K562 (cell line): ENCODE data around the gene KHDC3L. TPM values are rescaled to one million over a fixed set of nuclear protein-coding genes. Genes with fewer than 3 reads are reported as not detected.

ENCODE experiments used
- ATAC-seq: fragments of 200-7000 bp; cut with Tn5 transposase; 3 replicates; pipeline ENCODE4 v1.9.1; 2020; ENCODE audit warnings: moderate library complexity
- BruUV-seq: library from RNA; stranded (reverse); fragments of 400-500 nt; replicated peaks from 2 replicates; lab custom pipeline; 2021; lab: Mats Ljungman, UMichigan
- CTCF ChIA-PET: fragments of 300-600 bp; formaldehyde crosslinking; extraction: SDS; loops from one replicate; lab custom pipeline; 2021; ENCODE audit warnings: low intra/inter-chr PET ratio; lab: Yijun Ruan, JAX
- POLR2A ChIA-PET: fragments of 300-600, 350-650 bp; sonication (Branson Sonifier 250); formaldehyde crosslinking; extraction: SDS; loops from one replicate; lab custom pipeline; 2021; ENCODE audit warnings: antibody characterized with exemption, inconsistent platforms; lab: Yijun Ruan, JAX
- DNase-seq, 4 experiments: peaks; one replicate each; pipeline versions ENCODE4 v3.0.0 to v3.0.0-alpha.2; 2011 to 2018; ENCODE audit warnings: low spot score in 3 of 4, mixed read lengths in 3 of 4; ENCODE audit errors: extremely low read depth in 1 of 4
- FAIRE-seq: peaks from 2 replicates; lab custom pipeline; 2011; peaks lifted over from hg19 to GRCh38; lab: Jason Lieb, UNC
- H2AFZ ChIP-seq: 2 replicates; pipeline ENCODE4 v1.6.0; 2011; ENCODE audit warnings: low read depth, low read length, control low read depth, inconsistent platforms
- H3K27ac ChIP-seq: fragments of 200-600 bp; 3 replicates; pipeline ENCODE4 v1.8.0; 2011; ENCODE audit warnings: low read depth, mild to moderate bottlenecking, control low read depth, inconsistent platforms, low read length, moderate library complexity, mixed read lengths; ENCODE audit errors: extremely low read depth
- H3K27me3 ChIP-seq, 2 experiments: fragments of 300-600 bp in 1 of 2; 2 replicates in 1 of 2; 3 replicates in 1 of 2; pipeline versions ENCODE4 v1.6.0 to v1.8.0; 2011; ENCODE audit warnings: inconsistent platforms in 2 of 2, low read length in 2 of 2, mild to moderate bottlenecking in 1 of 2, mixed read lengths in 1 of 2, moderate library complexity in 1 of 2; ENCODE audit not compliant: control insufficient read depth in 2 of 2, insufficient read depth in 2 of 2
- H3K36me3 ChIP-seq: fragments of 300-600 bp; 3 replicates; pipeline ENCODE4 v1.8.0; 2011; ENCODE audit warnings: mild to moderate bottlenecking, low read length, inconsistent platforms; ENCODE audit not compliant: control insufficient read depth, insufficient read depth
- H3K4me1 ChIP-seq, 2 experiments: fragments of 200-600 bp in 1 of 2; replicated peaks in 1 of 2; 2 replicates in 1 of 2; 3 replicates in 1 of 2; pipeline versions ENCODE4 v1.5.1 to v1.8.0; 2011; ENCODE audit warnings: inconsistent platforms in 2 of 2, low read length in 2 of 2, mild to moderate bottlenecking in 1 of 2, mixed read lengths in 1 of 2, moderate library complexity in 1 of 2; ENCODE audit not compliant: control insufficient read depth in 2 of 2, insufficient read depth in 2 of 2
- H3K4me2 ChIP-seq: 2 replicates; pipeline ENCODE4 v1.6.1; 2011; ENCODE audit warnings: low read length, control low read depth, inconsistent platforms, mixed read lengths; ENCODE audit not compliant: insufficient read depth
- H3K4me3 ChIP-seq: fragments of 200-600 bp; sonication (generic), shearing (Covaris generic); 2 replicates; pipeline ENCODE4 v1.5.1; 2016; ENCODE audit warnings: control low read depth, inconsistent platforms
- H3K79me2 ChIP-seq: fragments of 200-600 bp; 3 replicates; pipeline ENCODE4 v1.8.0; 2011; ENCODE audit warnings: low read length, inconsistent platforms; ENCODE audit not compliant: control insufficient read depth, insufficient read depth
- H3K9ac ChIP-seq, 2 experiments: 2 replicates each; pipeline versions ENCODE4 v1.6.0 to v1.6.1; 2011; ENCODE audit warnings: low read depth in 2 of 2, low read length in 2 of 2, control low read depth in 1 of 2, inconsistent platforms in 1 of 2, mild to moderate bottlenecking in 1 of 2, mixed read lengths in 1 of 2; ENCODE audit not compliant: insufficient read depth in 1 of 2
- H3K9me1 ChIP-seq: one replicate; pipeline ENCODE4 v1.6.0; 2011; ENCODE audit warnings: inconsistent platforms, mild to moderate bottlenecking, low read length, moderate library complexity; ENCODE audit not compliant: control insufficient read depth, insufficient read depth
- H3K9me3 ChIP-seq: replicated peaks from 2 replicates; pipeline ENCODE4 v1.5.1; 2011; ENCODE audit warnings: low read depth, low read length, inconsistent platforms; ENCODE audit not compliant: control insufficient read depth, insufficient read depth
- H4K20me1 ChIP-seq: replicated peaks from 2 replicates; pipeline ENCODE4 v1.6.1; 2011; ENCODE audit warnings: low read length, inconsistent platforms, mixed read lengths; ENCODE audit not compliant: control insufficient read depth, insufficient read depth
- BCOR ChIP-seq: fragments of 450-650 bp; IDR thresholded peaks from 2 replicates; pipeline ENCODE4 v1.6.1; 2016
- CEBPG ChIP-seq, 3 experiments: fragments of 200-800 bp in 1 of 3; sonication (Bioruptor generic) in 1 of 3; sonication (generic) in 1 of 3; formaldehyde crosslinking in 1 of 3; IDR thresholded peaks in 2 of 3; conservative IDR thresholded peaks in 1 of 3; 2 replicates each; pipeline versions ENCODE4 v1.6.1 to v1.8.0; 2016 to 2022; ENCODE audit warnings: missing compliant biosample characterization in 2 of 3, missing genetic modification characterization in 2 of 3, mild to moderate bottlenecking in 1 of 3, missing genetic modification reagents in 1 of 3
- COPS2 ChIP-seq: fragments of 450-650 bp; conservative IDR thresholded peaks from 2 replicates; pipeline ENCODE4 v1.6.1; 2016; ENCODE audit warnings: mild to moderate bottlenecking, moderate library complexity
- CXXC5 ChIP-seq: fragments of 250-450 bp; sonication (Bioruptor Pico); IDR thresholded peaks from 2 replicates; pipeline ENCODE4 v1.8.0; 2022; ENCODE audit warnings: inconsistent platforms, mild to moderate bottlenecking, moderate library complexity
- ETS1 ChIP-seq: conservative IDR thresholded peaks from 2 replicates; pipeline ENCODE4 v1.6.1; 2011; ENCODE audit warnings: low read depth, mild to moderate bottlenecking, low read length; ENCODE audit not compliant: control insufficient read depth
- JUN ChIP-seq, 2 experiments: sonication (generic) in 1 of 2; formaldehyde crosslinking in 1 of 2; IDR thresholded peaks; 2 replicates each; pipeline versions ENCODE4 v1.6.1 to v1.8.0; 2012 to 2022; ENCODE audit warnings: borderline replicate concordance in 2 of 2, mild to moderate bottlenecking in 2 of 2, improper control_type of control experiment in 1 of 2, low read depth in 1 of 2, low read length in 1 of 2, missing genetic modification reagents in 1 of 2
- MEIS2 ChIP-seq: fragments of 450-650 bp; IDR thresholded peaks from 2 replicates; pipeline ENCODE4 v1.6.1; 2014; ENCODE audit warnings: mild to moderate bottlenecking; ENCODE audit not compliant: partially characterized antibody
- RFX5 ChIP-seq: IDR thresholded peaks from 2 replicates; pipeline ENCODE4 v1.6.1; 2011; ENCODE audit warnings: low read depth, mild to moderate bottlenecking, improper control_type of control experiment, low read length
- SMC3 ChIP-seq: conservative IDR thresholded peaks from 2 replicates; pipeline ENCODE4 v1.6.1; 2011; ENCODE audit warnings: low read depth, low read length, improper control_type of control experiment; ENCODE audit not compliant: insufficient read depth
- TRIM28 ChIP-seq: fragments of 450-650 bp; IDR thresholded peaks from 2 replicates; pipeline ENCODE4 v1.6.1; 2017
- ZFP1 ChIP-seq: fragments of 450-650 bp; formaldehyde crosslinking; IDR thresholded peaks from 2 replicates; pipeline ENCODE4 v1.4.0; 2020; ENCODE audit warnings: mild to moderate bottlenecking, mixed read lengths
- WGBS: fragments of 100-300 bp; shearing (Covaris generic); methylation state at CpG from one replicate; pipeline ENCODE4 v1.1.6; 2016; ENCODE audit warnings: low coverage, mixed read lengths; ENCODE audit not compliant: insufficient coverage; ENCODE audit errors: missing lambda C conversion rate; 5-methylcytosine and 5-hydroxymethylcytosine counted together
- in situ Hi-C: fragments of 300-500 bp; cut with MboI; formaldehyde crosslinking; loops from 4 replicates; pipeline ENCODE4 v1.15.0; 2018; ENCODE audit warnings: inconsistent platforms, mixed read lengths
- intact Hi-C: fragments of 100-400 bp; cut with micrococcal nuclease; formaldehyde crosslinking; loops from 2 replicates; pipeline ENCODE4 v1.14.2; 2022
- polyA plus RNA-seq, 8 experiments: library from polyadenylated mRNA; depleted of rRNA in 4 of 8; stranded (reverse) in 5 of 8; unstranded in 3 of 8; fragments of >200 nt; fragmentation: Nextera tagmentation in 2 of 8; fragmentation: Illumina TruSeq in 1 of 8; extraction: Ambion mirVana in 2 of 8; extraction: Trizol in 1 of 8; gene quantifications; 2 replicates each; pipeline versions ENCODE4 v1.2.1 to v1.2.3, GENCODE V29; 2011 to 2014; ENCODE audit warnings: inconsistent platforms in 1 of 8, missing spikeins in 1 of 8
- total RNA-seq, 7 experiments: library from RNA; depleted of rRNA in 6 of 7; stranded (reverse); fragments of >200 nt in 6 of 7; fragmentation: Illumina TruSeq in 2 of 7; extraction: Trizol in 2 of 7; gene quantifications; 2 replicates each; pipeline versions ENCODE4 v1.2.1 to v1.2.3, GENCODE V29; 2011 to 2021; ENCODE audit warnings: low replicate concordance in 1 of 7
- TF ChIP-seq, protein P1 (sequence below), 2 experiments: IDR thresholded peaks in 1 of 2; conservative IDR thresholded peaks in 1 of 2; 2 replicates each; pipeline ENCODE4 v1.6.1; 2016; ENCODE audit warnings: low read depth in 2 of 2, mild to moderate bottlenecking in 1 of 2, missing compliant biosample characterization in 1 of 2, missing genetic modification characterization in 1 of 2, moderate library complexity in 1 of 2

The KHDC3L gene
- total and polyA plus RNA-seq, 9 of the 15 experiments (the other 6 are each of a cell fraction or from before 2014, with no cell fraction given), result not detected

- no peak for TF ChIP-seq ETS1
- no peak for TF ChIP-seq CXXC5 (CRISPR knock-in tag)
- TF ChIP-seq TRIM28, result no peak
- TF ChIP-seq JUN (IDR thresholded peaks at IDR 0.05; ENCODE audit: borderline replicate concordance, low read depth, low read length), result no peak
- TF ChIP-seq JUN (CRISPR knock-in tag; IDR thresholded peaks at IDR 0.05; ENCODE audit: borderline replicate concordance), result no peak
- no peak for TF ChIP-seq ZFP1 (CRISPR knock-in tag)
- no peak for TF ChIP-seq COPS2
- TF ChIP-seq BCOR, result no peak
- no peak for TF ChIP-seq RFX5
- no peak for TF ChIP-seq CEBPG (CRISPR knock-in tag; IDR thresholded peaks at IDR 0.05)
- no peak for TF ChIP-seq CEBPG (tag; conservative IDR thresholded peaks at IDR 0.05 in 1 of 2, IDR thresholded peaks at IDR 0.05 in 1 of 2)
Measured at GRCh38 chr6:73325656-73326055, 36.8 kb upstream of the KHDC3L start (continued).

DNA sequence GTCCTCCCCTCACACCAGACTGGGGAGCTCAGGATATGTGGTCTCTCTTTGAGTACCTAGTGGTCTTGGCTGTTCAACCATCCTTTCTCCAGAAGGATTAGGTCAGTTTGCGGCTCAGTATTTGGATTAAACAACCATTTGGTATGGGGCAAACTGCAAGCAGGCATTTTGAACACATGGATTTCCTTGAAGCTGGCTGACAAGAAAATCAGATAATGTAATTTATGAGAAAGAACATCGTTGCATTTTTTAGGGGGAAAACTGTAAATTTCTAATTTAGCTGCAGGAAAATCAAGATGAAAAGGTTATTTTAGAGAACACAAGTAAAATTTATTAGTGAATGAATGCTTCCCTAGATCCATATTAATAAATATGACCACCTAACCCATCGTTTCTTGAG lies 33.7 kb upstream of the KHDC3L start:
- BruUV-seq, result no TSS peak
- Histone ChIP-seq H3K9ac (no peak overlapping the region), H3K4me1 (no peaks in the 10 kb centered on the region; a peak in 1 of 5 replicates), H3K9me1 (no peaks in the 10 kb centered on the region), H3K36me3 (no peaks in the 10 kb centered on the region), H3K9me3 (no peaks in the 10 kb centered on the region), H3K27me3 (peaks cover 3 to 9% of the 10 kb centered on the region in 2 experiments; a peak in 4 of 5 replicates)
- ChIA-PET POLR2A (interaction anchor here (0.7 kb wide), 1 partner anchor 10 kb away, joined by 3 read pairs; no protein-coding TSS in a partner anchor), CTCF (interaction anchor here (1.2 kb wide), 1 partner anchor 43 kb away, joined by 4 read pairs; no protein-coding TSS in a partner anchor)
- 4% methylated on average over 3 of the region's 3 CpGs for WGBS
- intact Hi-C loops, result loop anchor here (5.0 to 10.0 kb wide), 3 partner anchors 59 to 714 kb away; no protein-coding TSS in a partner anchor
- DNase-seq, result no peak
- TF ChIP-seq, protein P1, sequence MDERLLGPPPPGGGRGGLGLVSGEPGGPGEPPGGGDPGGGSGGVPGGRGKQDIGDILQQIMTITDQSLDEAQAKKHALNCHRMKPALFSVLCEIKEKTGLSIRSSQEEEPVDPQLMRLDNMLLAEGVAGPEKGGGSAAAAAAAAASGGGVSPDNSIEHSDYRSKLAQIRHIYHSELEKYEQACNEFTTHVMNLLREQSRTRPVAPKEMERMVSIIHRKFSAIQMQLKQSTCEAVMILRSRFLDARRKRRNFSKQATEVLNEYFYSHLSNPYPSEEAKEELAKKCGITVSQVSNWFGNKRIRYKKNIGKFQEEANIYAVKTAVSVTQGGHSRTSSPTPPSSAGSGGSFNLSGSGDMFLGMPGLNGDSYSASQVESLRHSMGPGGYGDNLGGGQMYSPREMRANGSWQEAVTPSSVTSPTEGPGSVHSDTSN (CRISPR knock-in tag; IDR thresholded peaks at IDR 0.05; ENCODE audit: low read depth), result no peak
- TF ChIP-seq, protein P1 (tag; conservative IDR thresholded peaks at IDR 0.05; ENCODE audit: low read depth), result peak; percentile 65
- no peak for TF ChIP-seq SMC3
- TF ChIP-seq MEIS2, result peak; percentile 80
- TF ChIP-seq, all 486 proteins: peak for 2
- H3K79me2 ChIP-seq, result no peaks in the 10 kb centered on the region
- ATAC-seq (no peak), FAIRE-seq (no peak)
- in situ Hi-C loops, result loop anchor here (5.0 to 25.0 kb wide), 3 partner anchors 41 to 916 kb away; no protein-coding TSS in a partner anchor
- no peak overlapping the region for H3K4me3 ChIP-seq
- H3K4me2 ChIP-seq, result no peak overlapping the region
- no peaks in the 10 kb centered on the region for H4K20me1 ChIP-seq
- H2AFZ ChIP-seq, result no peak overlapping the region
- no peak overlapping the region for H3K27ac ChIP-seq
